Pancreas (tissue), 10 donors: ENCODE data around the gene FKBP8. TPM values are rescaled to one million over a fixed set of nuclear protein-coding genes. Genes with fewer than 3 reads are reported as not detected.
A peak's percentile ranks its signal among the peaks of the same experiment; 100 is the strongest.

Experiments used
- ATAC-seq, 4 donors: fragments of 200-7000 bp; cut with Tn5 transposase; one replicate each; pipeline versions ENCODE4 v1.8.0 to v1.9.1; 2020; ENCODE audit warnings: mild to moderate bottlenecking in 4 of 4, moderate library complexity in 4 of 4
- DNase-seq, 6 donors: peaks; one replicate each; pipeline ENCODE4 v3.0.0-alpha.2; 2020
- FAIRE-seq: peaks from 2 replicates; lab custom pipeline; 2012; peaks lifted over from hg19 to GRCh38; lab: Jason Lieb, UNC
- H3K27ac ChIP-seq, 4 donors: fragments of 200-600 bp; sonication (generic); 1 replicate in 3 of 4; 2 replicates in 1 of 4; pipeline versions ENCODE4 v1.5.0 to v1.8.0; 2020
- H3K27me3 ChIP-seq, 4 donors: fragments of 200-600 bp; one replicate each; pipeline ENCODE4 v1.8.0; 2021
- H3K36me3 ChIP-seq, 3 donors: fragments of 200-600 bp; sonication (generic) in 1 of 3; one replicate each; pipeline versions ENCODE4 v1.5.0 to v1.8.0; 2020 to 2021
- H3K4me1 ChIP-seq, 3 donors: fragments of 200-600 bp; one replicate each; pipeline ENCODE4 v1.8.0; 2021
- H3K4me3 ChIP-seq, 4 donors: fragments of 200-600 bp; sonication (generic) in 2 of 4; one replicate each; pipeline versions ENCODE4 v1.5.0 to v1.8.0; 2020 to 2021
- H3K9me3 ChIP-seq, 4 donors: fragments of 200-600 bp; one replicate each; pipeline ENCODE4 v1.8.0; 2021
- CTCF ChIP-seq, 4 donors: fragments of 200-600 bp; sonication (generic) in 3 of 4; IDR thresholded peaks; one replicate each; pipeline versions ENCODE4 v1.5.0 to v1.8.0; 2021; ENCODE audit warnings: antibody characterized with exemption in 4 of 4
- WGBS, 2 donors: extraction: QIAGEN DNeasy Blood & Tissue Kit; methylation state at CpG; one replicate each; pipeline ENCODE4 v1.1.7; 2013; 5-methylcytosine and 5-hydroxymethylcytosine counted together
- intact Hi-C, 3 donors: fragments of 100-400 bp; cut with DNase I; formaldehyde crosslinking; loops; one replicate each; pipeline versions ENCODE4 v1.11.1 to v1.14.2; 2022
- polyA plus RNA-seq, 2 donors: library from polyadenylated mRNA; stranded (reverse); fragments of 200-250 nt; gene quantifications; one replicate each; pipeline ENCODE4 v1.2.3, GENCODE V29; 2013
- total RNA-seq, 6 donors: library from RNA; stranded (reverse); fragmentation: NEBNext Ultra II Directional in 4 of 6; extraction: Animal tissue kit (Norgen Biotek cat#: 25700) in 4 of 6; gene quantifications; one replicate each; pipeline versions ENCODE4 v1.2.1 to v1.2.4, GENCODE V29; 2021 to 2023
- donor health status: healthy with polysubstance abuse.
- donor health status: DM: no; HTN: no; CAD: no; lungs with moderate emphysema.
- donor health status: DM: no; HTN: no; CAD: no.
- donor health status: control.
- donor health status: control.
- donor health status: Bipolar disorder and iron deficiency.
- donor health status: DM: yes; HTN: yes; CAD: no.
- donor health status: DM: no; HTN: no; CAD: no.
- donor health status: DM: no; HTN: no; CAD: no.
- donor health status: DM: yes; HTN: yes; CAD: no.

FKBP8 gene
- total and polyA plus RNA-seq, 8 donors, result 73.8 to 218 (median 99.4) TPM

DNA sequence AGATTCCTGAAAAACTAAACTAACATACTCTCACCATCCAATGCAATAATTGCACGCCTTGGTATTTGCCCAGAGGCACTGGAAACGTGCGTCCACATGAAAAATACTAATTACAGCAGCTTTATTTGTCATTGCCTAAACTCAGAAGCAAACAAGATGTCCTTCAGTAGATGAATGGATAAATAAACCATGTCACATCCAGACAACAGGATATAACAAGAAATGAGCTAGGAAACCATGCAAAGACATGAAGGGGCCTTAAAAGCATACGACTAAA lies 46.5 kb downstream of the FKBP8 start:
- 78 to 80% methylated on average over 4 of the region's 4 CpGs for WGBS, 2 donors
- no peak for ATAC-seq
- no peaks in the 10 kb centered on the region for H3K9me3 ChIP-seq
- H3K4me1 ChIP-seq, result peaks cover 10 to 51% (median 24%) of the 10 kb centered on the region in 3 donors
- no peak for FAIRE-seq
- DNase-seq, result no peak
- intact Hi-C loops, result no loop called here
- peak overlapping the region in 2 of 4 donors; percentile 6 to 39 for H3K27ac ChIP-seq
- H3K36me3 ChIP-seq, result no peaks in the 10 kb centered on the region
- H3K4me3 ChIP-seq, result no peak overlapping the region
- no peaks in the 10 kb centered on the region for H3K27me3 ChIP-seq
- TF ChIP-seq CTCF (IDR thresholded peaks at IDR 0.05), result no peak

DNA sequence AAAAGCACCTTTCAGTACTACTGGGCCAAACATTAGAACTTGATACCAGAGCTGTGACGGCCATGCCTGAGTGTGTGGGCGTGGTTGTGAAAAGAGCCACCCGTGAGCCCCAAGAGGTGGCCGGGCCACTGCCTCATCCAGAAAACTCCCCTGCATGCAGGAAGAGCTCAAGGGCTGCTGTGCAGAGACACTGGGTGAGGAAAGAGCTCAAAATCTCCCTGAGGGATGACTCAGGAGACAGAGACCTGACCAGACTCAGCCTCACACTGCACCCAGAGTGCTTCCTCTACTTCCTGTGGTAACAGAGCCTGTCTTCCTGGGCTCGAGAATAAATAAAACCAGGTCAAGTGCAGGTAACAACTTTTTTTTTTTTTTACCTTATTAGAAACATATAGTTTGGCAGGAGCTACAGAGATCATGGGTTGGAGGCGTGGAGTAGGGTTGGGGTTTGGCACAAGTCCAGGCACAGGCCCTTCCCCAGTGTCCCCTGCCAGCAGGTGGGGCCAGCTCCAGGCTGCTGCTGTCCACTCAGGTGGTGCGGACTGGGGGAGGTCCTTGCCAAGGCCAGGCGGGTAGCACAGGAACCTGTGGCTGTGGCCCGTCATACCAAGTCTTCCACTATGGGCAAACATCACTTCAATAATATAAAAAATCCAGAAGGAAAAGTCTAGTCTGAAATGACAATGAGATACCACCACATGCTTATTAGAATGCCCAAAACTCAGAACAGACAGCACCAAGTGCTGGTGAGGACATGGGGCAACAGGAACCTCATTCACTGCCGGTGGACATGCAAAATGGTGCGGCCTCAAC lies 47.0 kb downstream of the FKBP8 start:
- DNase-seq, result peak; percentile 81 to 93 (median 85)
- FAIRE-seq, result no peak
- ATAC-seq, result peak; percentile 71 to 91 (median 82)
- Histone ChIP-seq H3K36me3 (no peaks in the 10 kb centered on the region), H3K4me1 (peaks cover 10 to 48% (median 23%) of the 10 kb centered on the region in 3 donors), H3K4me3 (no peak overlapping the region), H3K9me3 (no peaks in the 10 kb centered on the region), H3K27ac (peak overlapping the region in 2 of 4 donors; percentile 6 to 39), H3K27me3 (no peaks in the 10 kb centered on the region)
- TF ChIP-seq CTCF (IDR thresholded peaks at IDR 0.05), result no peak
- intact Hi-C loops, result no loop called here
- WGBS, 2 donors, result 37 to 39% methylated on average over 11 of the region's 11 CpGs

- no peaks in the 10 kb centered on the region for H3K36me3 ChIP-seq
- intact Hi-C loops, result no loop called here
- no peak for ATAC-seq
- no peak for FAIRE-seq
- TF ChIP-seq CTCF (IDR thresholded peaks at IDR 0.05), result no peak
- no peaks in the 10 kb centered on the region for H3K9me3 ChIP-seq
- no peaks in the 10 kb centered on the region for H3K27me3 ChIP-seq
- no peak overlapping the region for H3K27ac ChIP-seq
- H3K4me3 ChIP-seq, result no peak overlapping the region
- 87 to 90% methylated on average over 14 of the region's 14 CpGs for whole genome bisulfite sequencing, 2 donors
- DNase-seq, result no peak
- H3K4me1 ChIP-seq, result peaks cover 10 to 37% (median 13%) of the 10 kb centered on the region in 3 donors
Observed at GRCh38 chr19:18495204-18495911, 48.0 kb downstream of the FKBP8 start.

DNA sequence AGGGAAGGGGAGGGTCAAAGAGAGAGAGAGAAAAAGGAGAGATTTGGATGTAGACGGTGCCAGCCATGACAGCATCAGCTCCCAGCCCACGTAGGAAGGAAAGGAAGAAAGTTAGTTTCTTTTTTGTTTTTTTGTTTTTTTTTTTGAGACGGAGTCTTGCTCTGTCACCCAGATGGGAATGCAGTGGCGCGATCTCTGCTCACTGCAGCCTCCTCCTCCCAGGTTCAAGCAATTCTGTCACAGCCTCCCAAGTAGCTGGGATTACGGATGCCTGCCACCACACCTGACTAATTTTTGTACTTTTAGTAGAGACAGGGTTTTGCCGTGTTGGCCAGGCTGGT lies 49.1 kb downstream of the FKBP8 start:
- 67 to 79% methylated on average over 7 of the region's 7 CpGs for WGBS, 2 donors
- no peak for DNase-seq
- Histone ChIP-seq H3K9me3 (no peaks in the 10 kb centered on the region), H3K4me3 (no peak overlapping the region), H3K27ac (no peak overlapping the region), H3K36me3 (no peaks in the 10 kb centered on the region), H3K27me3 (no peaks in the 10 kb centered on the region), H3K4me1 (peaks cover 11 to 32% (median 16%) of the 10 kb centered on the region in 3 donors)
- TF ChIP-seq CTCF (IDR thresholded peaks at IDR 0.05), result no peak
- intact Hi-C loops, result no loop called here
- ATAC-seq, result no peak
- FAIRE-seq, result no peak
